Brain microvascular endothelial cell (primary cell): Measurements from ENCODE around the gene PRRG4.
"Not testable (repeated sequence)": the region's sequence is repeated elsewhere in the genome, so short reads cannot be mapped to it uniquely, and the experiment has no call there.

Experiments
- DNase-seq: peaks from one replicate; pipeline ENCODE4 v3.0.0-alpha.2; 2020
- H3K27ac ChIP-seq: fragments of 250-450 bp; sonication (Bioruptor Pico); 2 replicates; pipeline ENCODE4 v1.5.1; 2020; ENCODE audit warnings: mild to moderate bottlenecking, moderate library complexity
- H3K27me3 ChIP-seq: fragments of 250-450 bp; sonication (Bioruptor Pico); replicated peaks from 2 replicates; pipeline ENCODE4 v1.5.1; 2020; ENCODE audit warnings: mild to moderate bottlenecking
- H3K36me3 ChIP-seq: fragments of 250-450 bp; sonication (Bioruptor Pico); replicated peaks from 2 replicates; pipeline ENCODE4 v1.5.1; 2020; ENCODE audit warnings: mild to moderate bottlenecking
- H3K4me3 ChIP-seq: 2 replicates; pipeline ENCODE4 v1.5.1; 2011; ENCODE audit warnings: low read depth, mild to moderate bottlenecking, control low read depth, low read length, moderate library complexity
- CTCF ChIP-seq: IDR thresholded peaks from 2 replicates; pipeline ENCODE4 v1.5.1; 2011; ENCODE audit warnings: low read depth, mild to moderate bottlenecking, moderate library complexity, low read length, control low read depth, inconsistent platforms; ENCODE audit errors: missing control alignments
- in situ Hi-C: cut with HindIII; loops from 2 replicates; pipeline ENCODE4 v1.10.0; 2017; ENCODE audit warnings: low sequenced_read_pairs, low pct_ligation_motif_present

PRRG4 gene

GRCh38 chr11:32817181-32817851, 12.4 kb upstream of the PRRG4 start:
- in situ Hi-C loops: no loop called here
- Histone ChIP-seq H3K36me3 (no peaks in the 10 kb centered on the region), H3K4me3 (no peak overlapping the region), H3K27me3 (no peaks in the 10 kb centered on the region), H3K27ac (no peak overlapping the region)
- TF ChIP-seq CTCF: no peak
- DNase-seq: no peak

- DNase-seq: no peak
- Histone ChIP-seq H3K36me3 (no peaks in the 10 kb centered on the region), H3K27me3 (no peaks in the 10 kb centered on the region), H3K4me3 (no peak overlapping the region), H3K27ac (no peak overlapping the region)
- no peak for TF ChIP-seq CTCF
- in situ Hi-C loops: no loop called here
Measured at GRCh38 chr11:32817852-32818183, 11.9 kb upstream of the PRRG4 start.

GRCh38 chr11:32819187-32819586, 10.5 kb upstream of the PRRG4 start:
- no peak for TF ChIP-seq CTCF
- in situ Hi-C loops: no loop called here
- Histone ChIP-seq H3K36me3 (no peaks in the 10 kb centered on the region), H3K27ac (no peak overlapping the region), H3K27me3 (no peaks in the 10 kb centered on the region), H3K4me3 (no peak overlapping the region)
- no peak for DNase-seq

- no peak overlapping the region for H3K4me3 ChIP-seq
- no peaks in the 10 kb centered on the region for H3K27me3 ChIP-seq
- no peak for DNase-seq
- no peaks in the 10 kb centered on the region for H3K36me3 ChIP-seq
- in situ Hi-C loops: no loop called here
- H3K27ac ChIP-seq: no peak overlapping the region
- TF ChIP-seq CTCF: no peak
Measured at GRCh38 chr11:32820497-32820896, 9.2 kb upstream of the PRRG4 start.

GRCh38 chr11:32821517-32821916, 8.2 kb upstream of the PRRG4 start:
- no peak for DNase-seq
- H3K27me3 ChIP-seq: no peaks in the 10 kb centered on the region
- TF ChIP-seq CTCF: no peak
- no peak overlapping the region for H3K27ac ChIP-seq
- in situ Hi-C loops: no loop called here
- H3K4me3 ChIP-seq: no peak overlapping the region
- H3K36me3 ChIP-seq: no peaks in the 10 kb centered on the region

GRCh38 chr11:32821917-32822560, 7.7 kb upstream of the PRRG4 start:
- no peaks in the 10 kb centered on the region for H3K36me3 ChIP-seq
- DNase-seq: no peak
- H3K4me3 ChIP-seq: no peak overlapping the region
- no peak overlapping the region for H3K27ac ChIP-seq
- no peaks in the 10 kb centered on the region for H3K27me3 ChIP-seq
- TF ChIP-seq CTCF: no peak
- in situ Hi-C loops: no loop called here

- H3K27me3 ChIP-seq, DNase-seq, in situ Hi-C loops, H3K4me3 ChIP-seq, H3K27ac ChIP-seq, H3K36me3 ChIP-seq: not testable (repeated sequence)
Measured at GRCh38 chr11:32823617-32824016, 6.1 kb upstream of the PRRG4 start.
